Epithelial cell of proximal tubule (primary cell): Measurements from ENCODE around the gene CHD5. TPM values are rescaled to one million over a fixed set of nuclear protein-coding genes. Genes with fewer than 3 reads are reported as not detected.

ENCODE experiments used
- DNase-seq: peaks from one replicate; pipeline ENCODE4 v3.0.0-alpha.2; 2011; ENCODE audit warnings: low read depth
- H3K4me3 ChIP-seq: 2 replicates; pipeline ENCODE4 v1.5.1; 2011; ENCODE audit warnings: low read depth, mild to moderate bottlenecking, low read length
- CTCF ChIP-seq: conservative IDR thresholded peaks from 2 replicates; pipeline ENCODE4 v1.5.1; 2012; ENCODE audit warnings: low read depth, mild to moderate bottlenecking, low read length
- total RNA-seq: library from RNA; depleted of rRNA; stranded (reverse); fragments of >200 nt; gene quantifications from 2 replicates; pipeline ENCODE4 v1.2.3, GENCODE V29; 2015

CHD5 gene
- total RNA-seq, 1 donor from 2014 or later = under 0.01 TPM

DNA sequence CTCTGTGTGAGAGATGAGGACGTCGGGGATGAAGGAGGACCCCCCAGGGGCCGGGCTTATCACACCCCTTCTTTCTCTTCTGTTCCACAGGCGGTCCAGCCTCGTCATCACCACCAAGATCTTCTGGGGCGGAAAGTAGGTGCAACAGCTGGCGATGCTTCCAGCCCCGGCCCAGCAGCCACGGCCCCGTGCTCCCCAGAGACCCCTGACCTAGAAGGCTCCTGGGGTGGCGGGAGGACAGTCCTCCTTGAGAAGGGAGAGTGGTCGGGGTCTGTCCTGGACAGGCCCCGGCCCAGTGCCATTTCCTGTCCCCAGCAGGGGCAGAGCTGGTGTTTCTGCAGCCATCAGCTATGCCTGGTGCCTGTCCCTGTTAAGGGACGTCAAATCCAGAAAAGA, 92.7 kb downstream of the CHD5 start:
- H3K4me3 ChIP-seq = no peak overlapping the region
- DNase-seq = no peak
- no peak for TF ChIP-seq CTCF

DNA sequence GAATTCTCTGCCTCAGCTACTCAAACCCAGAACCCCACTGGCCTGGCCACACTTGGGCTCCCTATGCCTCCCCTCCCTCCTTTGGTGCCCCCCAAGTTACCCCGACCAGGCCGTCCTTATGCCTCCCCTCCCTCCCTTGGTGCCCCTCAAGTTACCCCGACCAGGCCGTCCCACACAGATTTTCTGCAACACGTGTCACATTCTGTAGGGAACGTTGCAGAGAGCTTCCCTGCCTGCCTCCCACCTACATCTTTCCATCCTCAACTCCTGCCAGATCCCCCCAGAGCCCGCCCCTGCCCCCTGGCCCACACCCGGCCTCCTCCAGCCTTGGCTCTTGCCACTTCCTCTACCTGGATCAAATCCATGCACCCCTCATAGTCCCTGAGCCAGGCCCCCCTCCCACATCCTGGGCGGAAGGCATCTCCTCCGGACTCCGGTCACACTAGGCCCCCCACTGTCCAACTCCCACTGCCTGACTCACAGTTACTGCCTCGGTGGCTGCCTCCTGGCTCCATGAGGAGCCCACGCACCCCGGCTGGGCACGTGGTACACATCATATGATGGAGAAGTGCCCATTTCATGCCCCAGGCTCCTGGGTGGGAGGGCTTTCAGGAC, 93.3 kb downstream of the CHD5 start:
- no peak for DNase-seq
- TF ChIP-seq CTCF = no peak
- H3K4me3 ChIP-seq = no peak overlapping the region

DNA sequence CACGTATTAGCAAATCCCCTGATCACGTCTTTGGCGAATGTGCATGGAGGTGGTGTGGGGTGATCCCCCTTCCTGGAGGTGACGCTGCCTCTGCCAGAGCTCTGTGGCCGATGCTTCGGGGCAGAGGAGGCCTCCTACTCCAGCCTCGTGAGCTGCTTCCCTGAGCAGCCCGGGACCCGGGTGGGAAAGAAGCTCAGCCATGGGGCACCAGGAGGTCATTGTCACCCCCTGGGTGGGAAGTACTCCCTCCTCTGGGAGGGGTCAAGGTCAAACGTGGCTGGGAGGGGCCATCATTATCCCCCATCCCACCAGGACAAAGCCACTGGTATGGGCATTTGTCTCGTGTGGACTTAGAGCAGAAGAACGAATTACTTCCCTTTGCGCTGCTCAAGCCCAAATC, 93.8 kb downstream of the CHD5 start:
- no peak overlapping the region for H3K4me3 ChIP-seq
- no peak for DNase-seq
- TF ChIP-seq CTCF = no peak

- DNase-seq = no peak
- H3K4me3 ChIP-seq = no peak overlapping the region
- TF ChIP-seq CTCF = no peak
These were observed 94.5 kb downstream of the CHD5 start for GRCh38 chr1:6085666-6086065.

DNA sequence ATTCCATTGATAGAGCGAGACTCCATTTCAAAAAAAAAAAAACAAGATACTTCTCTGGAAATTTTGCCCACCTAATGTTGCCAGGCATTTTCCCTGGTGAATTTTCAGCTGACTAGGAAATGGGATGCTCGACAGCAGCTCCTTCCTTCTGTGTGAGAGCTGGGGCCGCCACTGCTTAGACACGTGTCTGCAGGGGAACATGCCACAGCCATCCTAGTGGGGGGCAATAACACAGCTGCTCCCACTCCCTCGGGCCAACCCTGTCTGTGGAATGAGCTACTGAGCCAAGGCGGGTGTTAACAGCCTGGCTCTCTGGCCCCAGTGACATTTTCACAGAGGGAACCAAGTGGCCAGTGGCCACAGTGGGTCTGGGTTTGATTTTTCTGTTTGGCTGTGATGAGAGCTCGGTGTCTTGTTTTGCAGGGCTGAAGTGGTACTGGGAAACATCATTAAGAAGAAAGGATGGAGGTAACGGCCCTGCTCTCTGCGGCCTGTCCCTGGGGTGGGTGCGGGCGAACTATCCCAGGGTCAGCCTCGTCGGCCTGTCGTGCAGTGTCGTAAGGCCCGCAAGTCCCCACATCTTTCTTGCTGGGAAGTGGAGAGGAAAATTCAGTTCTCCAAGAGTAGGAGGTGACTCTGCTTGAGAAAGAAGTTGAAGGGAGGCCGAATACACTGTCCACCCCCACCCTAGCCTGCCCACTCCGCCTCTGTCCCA, 95.2 kb downstream of the CHD5 start:
- H3K4me3 ChIP-seq = no peak overlapping the region
- DNase-seq = no peak
- no peak for TF ChIP-seq CTCF

DNA sequence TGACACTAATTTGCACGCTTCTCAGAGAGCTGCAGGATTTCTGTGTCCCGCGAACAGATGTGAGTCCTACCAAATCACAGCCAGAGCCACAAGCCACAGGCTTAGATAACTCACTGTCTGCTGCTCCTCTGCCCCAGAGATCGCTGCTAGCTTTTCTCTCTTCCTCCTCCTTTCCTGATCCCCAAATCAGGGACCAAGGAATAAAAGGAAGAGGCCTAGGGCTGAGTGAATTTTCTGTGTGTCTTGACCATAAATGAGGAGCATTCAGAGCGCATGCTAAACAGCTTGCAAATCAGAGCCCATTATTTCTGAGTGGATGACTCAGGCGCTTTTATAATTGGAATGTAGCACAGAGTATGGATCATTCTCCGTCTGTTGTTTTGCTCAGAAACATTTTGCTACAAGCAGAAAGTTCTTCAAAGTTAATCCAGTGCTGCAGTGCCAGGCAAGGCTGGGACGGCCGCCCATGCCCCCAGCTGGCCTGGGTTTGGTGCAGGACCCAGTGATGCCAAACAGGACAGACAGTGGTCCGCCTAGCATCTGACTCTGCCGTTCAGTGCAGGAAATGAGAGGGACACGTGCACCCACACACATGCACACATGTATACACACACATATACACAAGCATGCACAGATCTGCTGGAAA, 96.2 kb downstream of the CHD5 start:
- no peak overlapping the region for H3K4me3 ChIP-seq
- no peak for TF ChIP-seq CTCF
- no peak for DNase-seq
